ENCODE measurements around the gene KLF9. TPM values are rescaled to one million over a fixed set of nuclear protein-coding genes. Genes with fewer than 3 reads are reported as not detected.

KLF9 gene
- total RNA-seq, 4 donors from 2014 or later = 19.1 to 146 (median 98.7) TPM

DNA sequence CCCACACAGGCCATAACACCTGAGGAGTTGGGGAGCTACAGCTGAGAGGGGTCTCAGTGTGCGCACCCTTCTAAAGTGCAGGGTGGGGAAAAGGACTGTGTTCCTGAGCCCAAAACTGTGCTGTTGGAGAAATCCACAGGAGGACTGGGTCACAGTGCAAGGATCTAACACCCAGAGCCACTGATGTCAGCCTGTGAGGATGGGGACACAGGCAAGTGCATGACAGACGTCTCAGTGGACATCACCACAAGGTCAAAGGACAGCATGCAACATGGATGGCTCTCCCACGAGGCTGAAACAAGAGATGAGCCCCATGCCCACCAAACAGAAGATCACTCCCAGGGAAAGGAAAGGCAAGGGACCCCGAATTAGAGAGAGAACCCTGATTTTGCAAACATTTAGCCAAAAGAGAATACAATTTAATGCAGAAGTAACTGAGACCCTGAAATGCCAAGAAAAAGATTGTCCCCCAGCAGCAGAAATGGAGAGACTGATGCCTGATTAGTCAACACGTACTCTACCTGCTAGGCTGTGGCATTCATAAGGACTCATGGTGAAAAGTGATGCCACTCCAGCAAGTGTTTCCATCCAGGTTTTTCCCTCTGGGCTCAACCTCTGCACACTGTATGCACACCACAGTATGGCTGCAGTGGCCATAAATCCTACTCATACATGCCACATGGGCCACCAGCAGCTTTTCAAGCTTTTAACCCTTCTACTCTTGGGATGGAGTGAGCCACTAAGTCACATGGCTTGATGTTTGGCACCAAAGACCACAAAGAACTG lies 14.2 kb downstream of the KLF9 start:
- Histone ChIP-seq H3K4me1 (peaks cover 0 to 29% of the 10 kb centered on the region in 2 donors), H3K27ac (peak overlapping the region; percentile 76 to 100), H3K27me3 (no peaks in the 10 kb centered on the region), H3K4me3 (no peak overlapping the region), H3K9me3 (no peaks in the 10 kb centered on the region), H3K36me3 (no peaks in the 10 kb centered on the region)
- DNase-seq = no peak
- TF ChIP-seq POLR2A (IDR thresholded peaks at IDR 0.05) = no peak
- TF ChIP-seq, protein P1, sequence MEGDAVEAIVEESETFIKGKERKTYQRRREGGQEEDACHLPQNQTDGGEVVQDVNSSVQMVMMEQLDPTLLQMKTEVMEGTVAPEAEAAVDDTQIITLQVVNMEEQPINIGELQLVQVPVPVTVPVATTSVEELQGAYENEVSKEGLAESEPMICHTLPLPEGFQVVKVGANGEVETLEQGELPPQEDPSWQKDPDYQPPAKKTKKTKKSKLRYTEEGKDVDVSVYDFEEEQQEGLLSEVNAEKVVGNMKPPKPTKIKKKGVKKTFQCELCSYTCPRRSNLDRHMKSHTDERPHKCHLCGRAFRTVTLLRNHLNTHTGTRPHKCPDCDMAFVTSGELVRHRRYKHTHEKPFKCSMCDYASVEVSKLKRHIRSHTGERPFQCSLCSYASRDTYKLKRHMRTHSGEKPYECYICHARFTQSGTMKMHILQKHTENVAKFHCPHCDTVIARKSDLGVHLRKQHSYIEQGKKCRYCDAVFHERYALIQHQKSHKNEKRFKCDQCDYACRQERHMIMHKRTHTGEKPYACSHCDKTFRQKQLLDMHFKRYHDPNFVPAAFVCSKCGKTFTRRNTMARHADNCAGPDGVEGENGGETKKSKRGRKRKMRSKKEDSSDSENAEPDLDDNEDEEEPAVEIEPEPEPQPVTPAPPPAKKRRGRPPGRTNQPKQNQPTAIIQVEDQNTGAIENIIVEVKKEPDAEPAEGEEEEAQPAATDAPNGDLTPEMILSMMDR (IDR thresholded peaks at IDR 0.05) = no peak
- intact Hi-C loops (cut with DNase I; ENCODE audit: low total_unique reads) = no loop called here

DNA sequence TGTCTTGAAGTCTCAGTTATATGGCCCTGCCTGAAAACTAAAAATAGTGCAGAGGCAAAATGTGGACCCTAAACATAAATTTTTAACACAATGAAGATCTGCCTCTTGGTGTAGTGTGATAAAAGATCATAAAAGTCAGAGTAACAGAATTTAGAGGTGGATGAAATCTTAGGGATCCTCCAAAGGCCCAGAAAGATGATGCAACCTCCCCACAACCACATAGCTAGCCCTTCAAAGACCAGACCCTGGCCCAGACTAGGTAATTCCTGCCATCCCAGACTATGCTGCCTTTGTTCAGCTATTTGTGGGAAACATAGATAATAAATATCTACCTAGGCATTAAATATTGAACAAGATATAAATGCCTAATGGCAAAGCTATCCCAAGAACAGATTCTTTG lies 15.3 kb downstream of the KLF9 start:
- intact Hi-C loops (cut with DNase I; ENCODE audit: low total_unique reads) = no loop called here
- Histone ChIP-seq H3K4me1 (peaks cover 2 to 26% of the 10 kb centered on the region in 2 donors), H3K27ac (peak overlapping the region; percentile 76 to 100), H3K36me3 (no peaks in the 10 kb centered on the region), H3K4me3 (no peak overlapping the region), H3K27me3 (no peaks in the 10 kb centered on the region), H3K9me3 (no peaks in the 10 kb centered on the region)
- no peak for DNase-seq
- no peak for TF ChIP-seq POLR2A (IDR thresholded peaks at IDR 0.05)
- TF ChIP-seq, protein P1 (IDR thresholded peaks at IDR 0.05) = no peak

DNA sequence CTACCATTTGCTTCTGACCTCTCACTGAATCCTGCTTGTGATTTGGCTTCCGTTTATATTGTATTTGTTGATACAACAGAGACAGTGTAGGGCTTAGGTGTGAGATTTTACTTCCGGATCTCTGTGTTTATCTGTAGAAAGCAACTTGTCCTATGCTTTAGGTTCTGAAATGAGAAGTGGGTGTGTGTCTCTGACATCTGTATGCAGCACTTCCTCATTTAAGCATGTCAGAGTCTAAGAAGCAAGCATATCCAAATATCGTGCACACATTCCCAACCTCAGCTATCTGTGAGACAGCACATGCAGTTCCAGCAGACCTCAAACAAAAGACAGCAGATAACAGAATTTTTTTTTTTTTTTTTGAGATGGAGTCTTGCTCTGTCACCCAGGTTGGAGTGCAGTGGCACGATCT lies 16.3 kb downstream of the KLF9 start:
- Histone ChIP-seq H3K36me3 (no peaks in the 10 kb centered on the region), H3K4me1 (peaks cover 4 to 24% of the 10 kb centered on the region in 2 donors), H3K27ac (peak overlapping the region; percentile 76 to 100), H3K4me3 (no peak overlapping the region), H3K9me3 (no peaks in the 10 kb centered on the region), H3K27me3 (no peaks in the 10 kb centered on the region)
- intact Hi-C loops (cut with DNase I; ENCODE audit: low total_unique reads) = no loop called here
- TF ChIP-seq POLR2A (IDR thresholded peaks at IDR 0.05) = no peak
- TF ChIP-seq, protein P1 (IDR thresholded peaks at IDR 0.05) = no peak
- no peak for DNase-seq

DNA sequence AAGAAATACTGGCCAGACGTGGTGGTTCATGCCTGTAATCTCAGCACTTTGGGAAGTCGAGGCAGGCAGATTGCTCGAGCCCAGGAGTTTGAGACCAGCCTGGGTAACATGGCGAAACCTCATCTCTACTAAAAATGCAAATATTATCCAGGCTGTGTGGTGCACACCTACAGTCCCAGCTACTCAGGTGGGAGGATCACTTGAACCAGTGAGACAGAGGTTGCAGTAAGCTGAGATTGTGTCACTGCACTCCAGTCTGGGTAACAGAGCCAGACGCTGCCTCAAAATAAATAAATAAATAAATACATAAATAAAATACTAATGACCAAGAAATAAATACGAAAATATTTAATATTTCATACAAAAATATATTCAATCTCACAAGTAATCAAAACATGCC lies 18.8 kb downstream of the KLF9 start:
- Histone ChIP-seq H3K27ac (no peak overlapping the region), H3K9me3 (no peaks in the 10 kb centered on the region), H3K27me3 (no peaks in the 10 kb centered on the region), H3K4me3 (no peak overlapping the region), H3K4me1 (peaks cover 4 to 31% of the 10 kb centered on the region in 2 donors), H3K36me3 (no peaks in the 10 kb centered on the region)
- DNase-seq = no peak
- TF ChIP-seq, protein P1 (IDR thresholded peaks at IDR 0.05) = no peak
- no peak for TF ChIP-seq POLR2A (IDR thresholded peaks at IDR 0.05)
- intact Hi-C loops (cut with DNase I; ENCODE audit: low total_unique reads) = no loop called here

DNA sequence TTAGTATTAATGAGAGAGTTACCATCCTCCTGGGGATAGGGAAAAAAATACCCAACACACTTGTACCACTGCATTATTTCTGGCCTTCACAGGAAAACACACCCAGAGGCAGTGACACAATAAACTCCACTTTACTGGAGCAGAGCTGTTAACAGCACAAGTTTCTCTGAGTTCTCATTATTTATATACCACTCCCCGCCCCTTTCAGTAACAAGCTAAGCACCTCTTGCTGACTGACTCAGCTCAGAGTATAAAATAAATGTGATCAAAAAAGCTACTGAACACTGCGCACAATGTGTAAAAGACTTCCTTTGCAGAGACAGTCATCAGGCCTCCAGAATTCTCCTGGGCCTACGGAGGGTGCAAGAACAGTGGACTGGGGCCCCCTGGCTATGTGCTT lies 21.6 kb downstream of the KLF9 start:
- Histone ChIP-seq H3K9me3 (no peaks in the 10 kb centered on the region), H3K36me3 (no peaks in the 10 kb centered on the region), H3K27ac (peak overlapping the region; percentile 29 to 62), H3K4me1 (peaks cover 7 to 32% of the 10 kb centered on the region in 2 donors), H3K27me3 (no peaks in the 10 kb centered on the region), H3K4me3 (no peak overlapping the region)
- intact Hi-C loops (cut with DNase I; ENCODE audit: low total_unique reads) = no loop called here
- TF ChIP-seq POLR2A (IDR thresholded peaks at IDR 0.05) = no peak
- TF ChIP-seq, protein P1 (IDR thresholded peaks at IDR 0.05) = no peak
- DNase-seq = no peak
